ENCODE results near the gene CARF.
"Not testable (repeated sequence)": the region's sequence is repeated elsewhere in the genome, so short reads cannot be mapped to it uniquely, and the experiment has no call there.

The CARF gene

GRCh38 chr2:202934456-202934855, 22.4 kb downstream of the CARF start:
- in situ Hi-C loops (cut with MboI; ENCODE audit: low sequenced_read_pairs): no loop called here

- in situ Hi-C loops (cut with MboI; ENCODE audit: low sequenced_read_pairs): no loop called here
Observed at GRCh38 chr2:202938960-202939359, 26.9 kb downstream of the CARF start.

DNA sequence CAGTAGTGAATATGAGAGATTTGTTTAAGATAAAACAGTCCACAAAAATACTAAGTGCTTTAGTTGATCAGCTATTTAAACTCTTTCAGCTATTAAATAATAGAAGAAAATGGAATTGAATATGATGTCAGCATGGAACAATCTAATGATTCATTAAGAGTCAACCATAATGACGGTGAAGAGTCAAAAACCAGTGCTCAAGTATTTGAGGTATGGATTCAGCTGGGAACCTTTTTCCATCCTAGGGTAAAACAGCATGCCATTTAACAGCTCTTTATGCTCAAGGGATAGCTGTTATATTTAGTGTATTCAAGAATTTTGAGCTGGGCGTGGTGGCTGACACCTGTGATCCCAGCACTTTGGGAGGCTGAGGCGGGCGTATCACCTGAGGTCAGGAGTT, 29.7 kb downstream of the CARF start:
- in situ Hi-C loops (cut with MboI; ENCODE audit: low sequenced_read_pairs): no loop called here

GRCh38 chr2:202944408-202944807, 32.3 kb downstream of the CARF start:
- in situ Hi-C loops (cut with MboI; ENCODE audit: low sequenced_read_pairs): no loop called here

DNA sequence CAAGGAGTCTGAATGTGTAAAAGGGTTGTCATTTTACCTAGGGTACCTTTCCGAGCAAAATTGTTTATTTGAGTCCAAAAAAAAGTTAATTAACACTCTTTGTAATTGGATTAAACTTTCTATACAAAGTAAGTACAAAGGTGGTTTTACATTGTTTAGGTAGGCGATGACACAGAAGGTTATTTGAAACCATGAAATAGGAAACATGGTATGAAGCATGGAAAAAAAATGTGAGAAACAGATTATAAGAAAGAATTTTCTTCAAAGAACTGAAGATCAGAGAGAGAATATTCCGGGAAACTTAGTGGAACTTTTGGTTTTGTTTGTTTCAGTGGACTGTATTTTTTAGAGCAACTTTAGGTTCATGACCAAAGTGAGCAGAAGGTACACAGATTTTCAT, 32.7 kb downstream of the CARF start:
- in situ Hi-C loops (cut with MboI; ENCODE audit: low sequenced_read_pairs): no loop called here

GRCh38 chr2:202945497-202945896, 33.4 kb downstream of the CARF start:
- in situ Hi-C loops (cut with MboI; ENCODE audit: low sequenced_read_pairs): no loop called here

- in situ Hi-C loops (cut with MboI; ENCODE audit: low sequenced_read_pairs): not testable (repeated sequence)
Observed at GRCh38 chr2:202949333-202949732, 37.3 kb downstream of the CARF start.

- in situ Hi-C loops (cut with MboI; ENCODE audit: low sequenced_read_pairs): no loop called here
Observed at GRCh38 chr2:202950592-202950991, 38.5 kb downstream of the CARF start.

DNA sequence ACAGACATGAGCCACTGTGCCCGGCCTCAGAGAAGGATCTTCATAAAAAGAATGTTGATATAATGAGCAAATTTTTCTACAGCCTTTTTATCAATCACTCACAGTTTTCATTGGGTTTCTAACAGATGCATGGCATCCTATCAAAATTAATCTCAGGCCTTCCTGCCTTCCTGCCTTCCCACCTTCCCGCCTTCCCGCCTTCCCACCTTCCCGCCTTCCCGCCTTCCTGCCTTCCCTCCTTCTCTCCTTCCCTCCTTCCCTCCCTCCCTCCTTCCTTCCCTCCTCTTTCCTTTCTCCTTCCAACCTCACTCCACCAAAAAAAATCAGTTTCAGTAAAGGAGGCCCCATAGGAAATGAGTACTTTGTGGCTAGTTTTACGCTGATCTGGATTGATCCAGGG, 48.4 kb downstream of the CARF start:
- in situ Hi-C loops (cut with MboI; ENCODE audit: low sequenced_read_pairs): no loop called here

DNA sequence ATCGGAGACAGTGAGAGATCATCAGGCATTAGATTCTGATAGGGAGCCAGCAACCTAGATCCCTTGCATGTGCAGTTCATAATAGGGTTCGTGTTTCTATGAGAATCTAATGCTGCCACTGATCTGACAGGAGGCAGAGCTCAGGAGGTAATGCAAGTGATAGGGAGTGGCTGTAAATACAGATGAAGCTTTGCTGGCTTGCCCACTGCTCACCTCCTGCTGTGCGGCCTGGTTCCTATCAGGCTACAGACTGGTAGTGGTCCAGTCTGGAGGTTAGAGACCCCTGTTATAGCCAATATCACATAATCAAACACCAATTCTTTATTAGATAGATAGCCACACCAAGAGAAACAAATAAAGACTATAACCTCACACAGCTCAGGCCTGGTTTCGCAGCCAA, 51.6 kb downstream of the CARF start:
- in situ Hi-C loops (cut with MboI; ENCODE audit: low sequenced_read_pairs): no loop called here

- in situ Hi-C loops (cut with MboI; ENCODE audit: low sequenced_read_pairs): no loop called here
Observed at GRCh38 chr2:202965810-202966460, 53.9 kb downstream of the CARF start.

- in situ Hi-C loops (cut with MboI; ENCODE audit: low sequenced_read_pairs): not testable (repeated sequence)
Observed at GRCh38 chr2:202969404-202969803, 57.3 kb downstream of the CARF start.

DNA sequence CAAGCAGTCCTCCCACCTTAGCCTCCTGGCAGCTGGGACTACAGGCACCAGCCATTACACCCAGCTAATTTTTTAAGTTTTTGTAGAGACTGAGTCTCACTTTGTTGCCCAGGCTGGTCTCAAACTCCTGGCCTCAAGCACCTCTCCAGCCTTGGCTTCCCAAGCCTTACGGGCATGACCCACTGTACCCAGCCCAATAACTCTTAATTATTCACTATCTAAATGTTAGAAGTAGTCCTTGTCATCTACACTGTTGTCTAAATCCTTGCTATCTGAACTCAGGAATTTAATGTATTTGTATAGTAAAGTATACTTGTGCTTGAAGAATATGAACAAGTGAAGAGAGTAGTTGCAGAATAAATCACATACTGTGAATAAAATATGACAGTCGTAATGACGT, 64.7 kb downstream of the CARF start:
- in situ Hi-C loops (cut with MboI; ENCODE audit: low sequenced_read_pairs): no loop called here

- in situ Hi-C loops (cut with MboI; ENCODE audit: low sequenced_read_pairs): no loop called here
Observed at GRCh38 chr2:202982779-202983491, 70.9 kb downstream of the CARF start.

GRCh38 chr2:202989749-202990148, 77.7 kb downstream of the CARF start:
- in situ Hi-C loops (cut with MboI; ENCODE audit: low sequenced_read_pairs): no loop called here

- in situ Hi-C loops (cut with MboI; ENCODE audit: low sequenced_read_pairs): no loop called here
Observed at GRCh38 chr2:202990501-202990900, 78.4 kb downstream of the CARF start.

- in situ Hi-C loops (cut with MboI; ENCODE audit: low sequenced_read_pairs): not testable (repeated sequence)
Observed at GRCh38 chr2:202997113-202997512, 85.0 kb downstream of the CARF start.

- in situ Hi-C loops (cut with MboI; ENCODE audit: low sequenced_read_pairs): no loop called here
Observed at GRCh38 chr2:203002054-203002821, 90.2 kb downstream of the CARF start.

DNA sequence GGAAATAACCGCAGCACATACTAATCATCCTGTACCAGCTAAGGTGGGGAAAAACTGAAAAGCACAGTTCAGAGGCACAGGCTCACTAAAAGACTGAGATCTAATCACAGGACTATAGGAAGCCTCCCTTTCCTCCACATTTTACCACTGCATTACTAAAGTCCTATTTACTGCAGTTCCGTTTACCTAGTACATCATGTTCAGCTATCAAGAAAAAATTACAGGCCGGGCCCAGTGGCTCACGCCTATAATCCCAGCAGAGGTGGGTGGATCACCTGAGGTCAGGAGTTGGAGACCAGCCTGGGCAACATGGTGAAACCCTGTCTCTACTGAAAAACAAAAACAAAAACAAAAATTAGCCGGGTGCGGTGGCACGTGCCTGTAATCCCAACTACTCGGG, 91.6 kb downstream of the CARF start:
- in situ Hi-C loops (cut with MboI; ENCODE audit: low sequenced_read_pairs): no loop called here

DNA sequence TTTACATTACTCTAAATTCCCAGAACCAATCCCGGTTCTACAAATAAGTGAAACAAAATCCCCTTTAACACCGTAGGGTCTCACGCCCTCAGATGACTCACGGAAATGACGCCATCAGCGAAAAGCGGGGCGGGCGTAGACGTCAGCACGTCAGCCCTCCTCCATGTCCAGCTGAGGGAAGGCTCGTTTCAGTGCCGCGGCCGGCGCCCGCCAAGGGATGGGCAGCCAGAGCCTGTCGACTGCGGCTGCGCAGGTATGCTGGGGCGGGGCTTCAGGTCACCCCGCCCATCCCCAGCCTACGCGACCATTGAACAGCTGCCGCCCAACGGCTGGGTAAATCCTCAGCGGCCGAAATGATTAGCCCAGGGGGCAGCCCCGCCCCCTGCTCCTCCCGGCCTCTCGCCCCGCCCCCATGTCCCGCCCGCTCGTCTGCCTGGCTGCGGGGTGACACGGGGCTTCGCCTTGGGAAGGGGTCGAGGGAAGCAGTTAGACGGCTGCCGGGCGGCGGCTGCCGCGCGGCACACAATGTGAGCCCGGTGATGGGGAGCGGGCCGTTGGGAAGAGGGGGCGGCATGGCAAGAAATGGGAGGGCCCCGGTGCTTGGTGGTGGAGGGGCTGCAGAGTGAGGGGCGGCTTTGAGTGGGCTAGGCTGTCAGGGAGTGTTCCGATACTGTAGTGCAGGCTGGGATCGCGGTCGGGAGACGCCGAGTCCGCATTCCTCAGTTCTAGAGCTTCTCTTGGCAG, 102.6 kb downstream of the CARF start, which contains the start of gene NBEAL1:
TSS of gene NBEAL1 (plus strand) at position 420 of the 744 bp plus-strand sequence. CDS start 1,510 bp downstream, outside the sequence.
- in situ Hi-C loops (cut with MboI; ENCODE audit: low sequenced_read_pairs): no loop called here

GRCh38 chr2:203016716-203017115, 104.6 kb downstream of the CARF start:
- in situ Hi-C loops (cut with MboI; ENCODE audit: low sequenced_read_pairs): no loop called here
